Hepatocyte (in vitro differentiated cells): Measurements from ENCODE around the gene SDR42E2.

Source experiments
- CTCF ChIP-seq: fragments of 200-600 bp; sonication (generic); IDR thresholded peaks from 2 replicates; pipeline ENCODE4 v1.5.1; 2016; ENCODE audit warnings: antibody characterized with exemption, mild to moderate bottlenecking; ENCODE audit not compliant: poor library complexity
- EZH2phosphoT487 ChIP-seq: fragments of 200-600 bp; sonication (generic); IDR thresholded peaks from one replicate; pipeline ENCODE4 v1.6.1; 2018; ENCODE audit warnings: antibody characterized with exemption, mild to moderate bottlenecking, low read depth, moderate library complexity; ENCODE audit not compliant: unreplicated experiment, severe bottlenecking

- TF ChIP-seq CTCF (no peak), EZH2phosphoT487 (no peak)
Observed at GRCh38 chr16:22139732-22140131, 22.6 kb upstream of the SDR42E2 start.
